ENCODE results near the gene SYCP2L.
"Not testable (repeated sequence)": the region's sequence is repeated elsewhere in the genome, so short reads cannot be mapped to it uniquely, and the experiment has no call there.

SYCP2L gene

DNA sequence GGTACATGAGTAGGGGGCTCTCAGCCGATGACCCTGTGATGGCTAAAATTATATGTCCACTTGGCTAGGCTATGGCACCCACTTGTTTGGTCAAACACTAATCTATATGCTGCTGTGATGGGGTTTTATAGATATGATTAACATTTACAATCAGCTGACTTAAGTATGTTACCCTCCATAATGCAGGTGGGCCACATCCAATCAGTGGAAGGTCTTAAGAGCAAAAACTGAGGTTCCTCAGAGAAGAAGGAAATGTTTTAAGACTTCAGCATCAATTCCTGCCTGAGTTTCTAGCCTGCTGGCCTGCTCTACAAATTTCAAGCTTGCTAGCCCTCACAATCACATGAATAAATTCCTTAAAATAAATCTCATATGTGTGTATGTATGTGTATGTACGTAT, 29.6 kb upstream of the SYCP2L start:
- TF ChIP-seq, protein P1, sequence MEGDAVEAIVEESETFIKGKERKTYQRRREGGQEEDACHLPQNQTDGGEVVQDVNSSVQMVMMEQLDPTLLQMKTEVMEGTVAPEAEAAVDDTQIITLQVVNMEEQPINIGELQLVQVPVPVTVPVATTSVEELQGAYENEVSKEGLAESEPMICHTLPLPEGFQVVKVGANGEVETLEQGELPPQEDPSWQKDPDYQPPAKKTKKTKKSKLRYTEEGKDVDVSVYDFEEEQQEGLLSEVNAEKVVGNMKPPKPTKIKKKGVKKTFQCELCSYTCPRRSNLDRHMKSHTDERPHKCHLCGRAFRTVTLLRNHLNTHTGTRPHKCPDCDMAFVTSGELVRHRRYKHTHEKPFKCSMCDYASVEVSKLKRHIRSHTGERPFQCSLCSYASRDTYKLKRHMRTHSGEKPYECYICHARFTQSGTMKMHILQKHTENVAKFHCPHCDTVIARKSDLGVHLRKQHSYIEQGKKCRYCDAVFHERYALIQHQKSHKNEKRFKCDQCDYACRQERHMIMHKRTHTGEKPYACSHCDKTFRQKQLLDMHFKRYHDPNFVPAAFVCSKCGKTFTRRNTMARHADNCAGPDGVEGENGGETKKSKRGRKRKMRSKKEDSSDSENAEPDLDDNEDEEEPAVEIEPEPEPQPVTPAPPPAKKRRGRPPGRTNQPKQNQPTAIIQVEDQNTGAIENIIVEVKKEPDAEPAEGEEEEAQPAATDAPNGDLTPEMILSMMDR (IDR thresholded peaks at IDR 0.05) = no peak
- no peak for DNase-seq
- intact Hi-C loops (cut with DNase I; ENCODE audit: low total_unique reads) = no loop called here

DNA sequence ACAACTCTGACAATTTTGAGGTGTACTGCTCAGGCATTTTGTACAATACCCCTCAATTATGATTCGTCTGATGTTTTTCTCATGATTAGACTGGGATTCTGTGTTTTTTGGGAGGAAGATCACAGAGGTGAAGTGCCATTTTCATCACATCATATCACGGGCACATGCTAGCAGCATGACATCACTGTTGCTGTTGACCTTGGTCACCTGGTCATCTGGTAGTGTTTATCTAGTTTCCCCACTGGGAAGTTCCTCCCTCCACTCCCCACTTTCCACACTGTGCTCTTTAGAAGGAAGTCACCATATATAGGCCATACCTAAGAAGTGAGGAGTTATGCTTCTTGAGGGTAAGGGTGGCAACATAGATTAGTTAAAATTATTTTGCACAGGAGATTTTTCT, 25.8 kb upstream of the SYCP2L start:
- H3K9me3 ChIP-seq = no peaks in the 10 kb centered on the region
- intact Hi-C loops (cut with DNase I; ENCODE audit: low total_unique reads) = no loop called here
- H3K27me3 ChIP-seq = no peaks in the 10 kb centered on the region
- H3K36me3 ChIP-seq = no peaks in the 10 kb centered on the region
- no peak overlapping the region for H3K27ac ChIP-seq
- no peak for DNase-seq
- no peaks in the 10 kb centered on the region for H3K4me1 ChIP-seq
- TF ChIP-seq, protein P1 (IDR thresholded peaks at IDR 0.05) = no peak
- H3K4me3 ChIP-seq = no peak overlapping the region

More for the DNA sequence above, 29.6 kb upstream of the SYCP2L start:
- Histone ChIP-seq H3K27me3 (no peaks in the 10 kb centered on the region), H3K36me3 (peaks cover 0 to 3% (median 0%) of the 10 kb centered on the region in 3 donors), H3K4me1 (no peaks in the 10 kb centered on the region), H3K4me3 (no peak overlapping the region), H3K9me3 (peaks cover 0 to 3% (median 0%) of the 10 kb centered on the region in 3 donors), H3K27ac (no peak overlapping the region)

DNA sequence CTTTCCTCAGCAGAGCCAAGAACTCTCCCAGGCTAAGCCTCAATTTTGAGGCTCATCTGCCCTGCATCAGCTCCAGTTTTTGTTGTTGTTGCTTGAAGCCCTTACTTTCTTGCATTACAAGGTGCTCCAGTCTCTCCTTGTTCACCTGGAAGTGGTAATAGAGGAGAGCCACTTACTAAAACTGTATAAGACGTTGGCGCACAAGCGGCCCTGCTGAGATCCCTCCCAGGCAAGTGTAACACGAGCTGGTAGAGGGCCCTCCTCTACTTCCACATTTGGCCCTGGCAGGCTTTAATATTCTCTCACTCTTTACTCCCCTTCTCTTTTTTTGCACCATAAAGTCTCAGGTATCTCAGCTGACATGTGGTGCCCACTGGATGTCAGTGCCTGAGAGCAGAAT, 24.5 kb upstream of the SYCP2L start:
- TF ChIP-seq, protein P1 (IDR thresholded peaks at IDR 0.05) = no peak
- Histone ChIP-seq H3K9me3 (no peaks in the 10 kb centered on the region), H3K27me3 (no peaks in the 10 kb centered on the region), H3K4me1 (no peaks in the 10 kb centered on the region), H3K4me3 (no peak overlapping the region), H3K36me3 (no peaks in the 10 kb centered on the region), H3K27ac (no peak overlapping the region)
- intact Hi-C loops (cut with DNase I; ENCODE audit: low total_unique reads) = no loop called here
- DNase-seq = no peak

DNA sequence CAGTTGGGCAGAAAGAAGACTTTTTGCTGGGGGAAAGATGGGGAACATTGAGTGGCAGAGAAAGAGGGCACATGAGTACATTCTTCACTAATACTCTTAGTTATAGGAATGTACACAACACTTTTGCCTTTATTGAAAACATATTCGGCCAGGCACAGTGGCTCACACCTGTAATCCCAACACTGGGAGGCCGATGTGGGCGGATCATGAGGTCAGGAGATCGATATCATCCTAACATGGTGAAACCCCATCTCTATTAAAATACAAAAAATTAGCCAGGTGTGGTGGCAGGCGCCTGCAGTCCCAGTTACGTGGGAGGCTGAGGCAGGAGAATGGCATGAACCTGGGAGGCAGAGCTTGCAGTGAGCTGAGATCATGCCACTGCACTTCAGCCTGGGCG, 23.8 kb upstream of the SYCP2L start:
- H3K36me3 ChIP-seq; H3K4me1 ChIP-seq; H3K27ac ChIP-seq; intact Hi-C loops (cut with DNase I; ENCODE audit: low total_unique reads); H3K9me3 ChIP-seq; H3K27me3 ChIP-seq; H3K4me3 ChIP-seq; DNase-seq: not testable (repeated sequence)

DNA sequence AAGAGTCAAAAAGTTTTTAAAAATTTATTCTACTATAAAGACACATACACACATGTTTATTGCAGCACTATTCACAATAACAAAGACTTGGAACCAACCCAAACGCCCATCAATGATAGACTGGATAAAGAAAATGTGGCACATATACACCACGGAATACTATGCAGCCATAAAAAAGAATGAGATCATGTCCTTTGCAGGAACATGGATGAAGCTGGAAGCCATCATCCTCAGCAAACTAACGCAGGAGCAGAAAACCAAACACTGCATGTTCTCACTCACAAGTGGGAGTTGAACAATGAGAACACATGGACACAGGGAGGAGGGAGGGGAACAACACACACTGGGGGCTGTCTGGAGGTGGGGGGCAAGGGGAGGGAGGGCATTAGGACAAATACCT, 20.1 kb upstream of the SYCP2L start:
- H3K9me3 ChIP-seq; DNase-seq; H3K27me3 ChIP-seq; H3K36me3 ChIP-seq; H3K4me1 ChIP-seq; H3K27ac ChIP-seq; H3K4me3 ChIP-seq; intact Hi-C loops (cut with DNase I; ENCODE audit: low total_unique reads): not testable (repeated sequence)

DNA sequence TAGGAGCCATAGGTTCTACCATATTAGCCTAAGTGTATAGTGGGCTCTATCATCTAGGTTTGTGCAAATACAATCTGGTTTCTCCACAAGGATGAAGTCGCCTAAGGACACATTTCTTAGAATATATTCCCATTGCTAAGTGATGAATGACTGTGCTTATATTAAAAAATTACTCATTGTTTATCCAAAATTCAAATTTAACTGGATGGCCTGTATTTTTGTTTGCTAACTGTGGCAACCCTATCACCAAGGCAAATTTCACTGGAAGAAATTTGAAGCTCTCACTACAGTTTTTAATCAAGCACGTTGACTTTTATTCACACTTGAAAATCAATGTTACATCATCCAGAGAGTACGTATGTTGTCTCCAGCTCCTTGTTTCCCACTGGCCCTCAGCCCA, 18.9 kb upstream of the SYCP2L start:
- no peak overlapping the region for H3K4me3 ChIP-seq
- intact Hi-C loops (cut with DNase I; ENCODE audit: low total_unique reads) = no loop called here
- no peak overlapping the region for H3K27ac ChIP-seq
- H3K36me3 ChIP-seq = no peaks in the 10 kb centered on the region
- H3K27me3 ChIP-seq = no peaks in the 10 kb centered on the region
- H3K9me3 ChIP-seq = no peaks in the 10 kb centered on the region
- TF ChIP-seq, protein P1 (IDR thresholded peaks at IDR 0.05) = no peak
- H3K4me1 ChIP-seq = no peaks in the 10 kb centered on the region
- no peak for DNase-seq

DNA sequence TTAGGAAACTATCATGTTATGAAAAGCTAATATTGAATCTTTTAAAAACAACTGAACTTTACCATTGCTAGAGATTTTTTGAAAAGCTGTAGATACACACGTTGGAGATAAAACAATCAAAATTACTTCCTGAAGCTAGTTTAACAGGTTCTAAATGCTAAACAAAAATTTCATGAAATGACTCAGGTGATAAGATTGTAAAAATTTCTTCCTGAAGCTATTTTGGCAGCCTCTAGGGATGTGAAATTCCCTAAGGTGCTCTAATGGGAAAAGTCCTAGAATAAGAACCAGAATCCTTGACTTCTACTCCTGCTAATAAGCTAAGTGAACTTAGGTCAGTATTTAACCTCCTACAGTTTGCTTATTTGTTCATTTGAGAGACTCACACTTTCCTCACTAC, 13.5 kb upstream of the SYCP2L start:
- intact Hi-C loops (cut with DNase I; ENCODE audit: low total_unique reads) = no loop called here
- Histone ChIP-seq H3K9me3 (no peaks in the 10 kb centered on the region), H3K36me3 (no peaks in the 10 kb centered on the region), H3K27me3 (no peaks in the 10 kb centered on the region), H3K4me3 (no peak overlapping the region), H3K27ac (no peak overlapping the region), H3K4me1 (no peaks in the 10 kb centered on the region)
- no peak for DNase-seq
- TF ChIP-seq, protein P1 (IDR thresholded peaks at IDR 0.05) = no peak

Data from tibial artery (tissue), 4 donors.